HEK293T (cell line): Measurements from ENCODE around the gene RNF130.

ENCODE experiments used
- ARNT ChIP-seq: fragments of 450-650 bp; IDR thresholded peaks from 2 replicates; pipeline ENCODE4 v1.6.1; 2017; ENCODE audit warnings: mild to moderate bottlenecking
- FOXK2 ChIP-seq: fragments of 450-650 bp; IDR thresholded peaks from 2 replicates; pipeline ENCODE4 v1.6.1; 2016; ENCODE audit warnings: mild to moderate bottlenecking
- LEF1 ChIP-seq: fragments of 450-650 bp; IDR thresholded peaks from 2 replicates; pipeline ENCODE4 v1.6.1; 2017; ENCODE audit warnings: mild to moderate bottlenecking, borderline replicate concordance
- SP1 ChIP-seq: fragments of 450-650 bp; IDR thresholded peaks from 2 replicates; pipeline ENCODE4 v1.6.1; 2017
- TARDBP ChIP-seq: fragments of 450-650 bp; IDR thresholded peaks from 2 replicates; pipeline ENCODE4 v1.6.1; 2016

- TF ChIP-seq TARDBP (no peak), FOXK2 (no peak), LEF1 (no peak), ARNT (no peak), SP1 (no peak)
Observed at GRCh38 chr5:180118391-180118791, 46.8 kb upstream of the RNF130 start.
